Tibial nerve (tissue), 4 donors: Measurements from ENCODE around the gene TTC7B. TPM values are rescaled to one million over a fixed set of nuclear protein-coding genes. Genes with fewer than 3 reads are reported as not detected.

Source experiments
- DNase-seq, 2 donors: peaks; one replicate each; pipeline ENCODE4 v3.0.0-alpha.2; 2019; ENCODE audit warnings: low spot score in 2 of 2
- H3K27ac ChIP-seq, 4 donors: fragments of 200-600 bp; sonication (generic) in 3 of 4; one replicate each; pipeline ENCODE4 v1.5.1; 2017 to 2019; ENCODE audit warnings: mild to moderate bottlenecking in 1 of 4
- H3K27me3 ChIP-seq, 2 donors: fragments of 200-600 bp; sonication (generic) in 1 of 2; one replicate each; pipeline versions ENCODE4 v1.5.1 to v1.6.0; 2017 to 2019
- H3K36me3 ChIP-seq, 3 donors: fragments of 200-600 bp; sonication (generic); one replicate each; pipeline ENCODE4 v1.5.1; 2018 to 2019
- H3K4me1 ChIP-seq, 4 donors: fragments of 200-600 bp; sonication (generic) in 3 of 4; one replicate each; pipeline ENCODE4 v1.5.1; 2017 to 2019
- H3K4me3 ChIP-seq, 4 donors: fragments of 200-600 bp; sonication (generic) in 3 of 4; one replicate each; pipeline ENCODE4 v1.5.1; 2017 to 2019; ENCODE audit warnings: mild to moderate bottlenecking in 1 of 4, moderate library complexity in 1 of 4
- H3K9me3 ChIP-seq, 4 donors: fragments of 200-600 bp; sonication (generic) in 3 of 4; one replicate each; pipeline ENCODE4 v1.5.1; 2017 to 2019
- CTCF ChIP-seq, 5 experiments: fragments of 200-600 bp in 3 of 5; fragments of 450-650 bp in 2 of 5; sonication (generic) in 3 of 5; IDR thresholded peaks; one replicate each; pipeline ENCODE4 v1.5.1; 2016 to 2019; ENCODE audit warnings: antibody characterized with exemption in 5 of 5, mild to moderate bottlenecking in 3 of 5, moderate library complexity in 2 of 5
- EP300 ChIP-seq, 2 donors: sonication (generic); formaldehyde crosslinking; IDR thresholded peaks; one replicate each; pipeline ENCODE4 v1.6.1; 2017; ENCODE audit warnings: antibody characterized with exemption in 2 of 2, mild to moderate bottlenecking in 1 of 2
- POLR2A ChIP-seq, 2 donors: fragments of 450-650 bp; IDR thresholded peaks; one replicate each; pipeline ENCODE4 v1.6.1; 2017; ENCODE audit warnings: antibody characterized with exemption in 2 of 2, mild to moderate bottlenecking in 2 of 2, moderate library complexity in 2 of 2
- WGBS, 2 donors: methylation state at CpG; one replicate each; pipeline ENCODE4 v1.1.5; 2018; 5-methylcytosine and 5-hydroxymethylcytosine counted together
- total RNA-seq, 4 donors: library from RNA; depleted of rRNA; stranded (reverse); fragments of >200 nt; gene quantifications; one replicate each; pipeline ENCODE4 v1.1.0, GENCODE V29; 2016

TTC7B gene
- total RNA-seq, 4 donors from 2014 or later, result 25.9 to 44.1 (median 34.4) TPM

GRCh38 chr14:90743826-90744225, 72.4 kb downstream of the TTC7B start:
- H3K27me3 ChIP-seq, result no peaks in the 10 kb centered on the region
- peaks cover 0 to 8% (median 0%) of the 10 kb centered on the region in 4 donors for H3K4me1 ChIP-seq
- H3K27ac ChIP-seq, result no peak overlapping the region
- WGBS, 2 donors, result 94 to 96% methylated on average over 10 of the region's 10 CpGs
- no peak overlapping the region for H3K4me3 ChIP-seq
- peaks cover 0 to 16% (median 0%) of the 10 kb centered on the region in 3 donors for H3K36me3 ChIP-seq
- TF ChIP-seq EP300 (IDR thresholded peaks at IDR 0.05) (no peak), POLR2A (IDR thresholded peaks at IDR 0.05) (no peak), CTCF (IDR thresholded peaks at IDR 0.05) (no peak)
- no peak for DNase-seq
- H3K9me3 ChIP-seq, result peaks cover 0 to 11% (median 0%) of the 10 kb centered on the region in 4 donors

DNA sequence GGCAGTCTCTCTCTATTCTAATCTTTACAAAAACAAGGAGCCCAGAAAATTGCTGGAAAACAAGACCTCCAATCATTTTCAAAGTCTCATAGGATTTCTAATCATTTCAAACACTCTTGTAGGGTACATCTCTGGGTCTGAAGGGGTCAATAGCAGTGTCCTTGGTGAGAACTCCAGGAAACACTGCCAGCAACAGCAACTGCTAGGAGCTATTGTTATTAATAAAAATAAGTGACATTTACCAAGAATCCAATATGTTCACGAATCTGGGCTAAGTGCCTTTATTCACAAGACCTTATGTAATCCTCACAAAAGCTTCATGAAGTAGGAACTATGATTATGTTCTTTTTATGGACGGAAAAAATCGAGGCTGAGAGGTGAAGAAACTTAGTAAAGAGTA, 72.8 kb downstream of the TTC7B start:
- no peak for TF ChIP-seq CTCF (IDR thresholded peaks at IDR 0.05)
- 34 to 40% methylated on average over 3 of the region's 3 CpGs for WGBS, 2 donors
- peaks cover 0 to 10% (median 0%) of the 10 kb centered on the region in 4 donors for H3K9me3 ChIP-seq
- H3K4me1 ChIP-seq, result peaks cover 0 to 8% (median 0%) of the 10 kb centered on the region in 4 donors
- H3K27ac ChIP-seq, result no peak overlapping the region
- H3K27me3 ChIP-seq, result no peaks in the 10 kb centered on the region
- no peak overlapping the region for H3K4me3 ChIP-seq
- DNase-seq, result no peak
- peaks cover 0 to 16% (median 0%) of the 10 kb centered on the region in 3 donors for H3K36me3 ChIP-seq

DNA sequence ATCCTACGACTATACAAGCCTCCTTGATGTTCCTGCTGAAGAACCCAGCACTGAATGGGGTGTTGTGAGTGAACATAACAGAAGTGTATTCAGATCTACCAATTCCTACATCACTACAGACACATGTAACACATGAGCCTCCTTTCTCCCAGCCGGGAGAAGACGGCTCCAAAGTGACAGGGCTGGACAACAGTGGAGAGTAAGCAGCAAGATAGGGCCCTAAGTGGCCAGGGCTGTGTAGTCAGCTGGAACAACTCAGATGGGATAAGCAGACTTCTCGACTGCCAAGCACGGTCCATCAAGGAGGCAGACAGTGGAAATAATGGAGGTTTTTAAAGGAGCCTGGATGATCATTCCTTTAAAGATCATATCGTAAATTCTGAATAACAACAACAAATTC, 73.5 kb downstream of the TTC7B start:
- Histone ChIP-seq H3K27me3 (no peaks in the 10 kb centered on the region), H3K4me1 (peaks cover 0 to 8% (median 0%) of the 10 kb centered on the region in 4 donors), H3K4me3 (no peak overlapping the region), H3K27ac (no peak overlapping the region), H3K36me3 (peaks cover 0 to 16% (median 0%) of the 10 kb centered on the region in 3 donors), H3K9me3 (peaks cover 0 to 5% (median 0%) of the 10 kb centered on the region in 4 donors)
- no peak for DNase-seq
- WGBS, 2 donors, result 59 to 71% methylated on average over 6 of the region's 6 CpGs
- no peak for TF ChIP-seq EP300 (IDR thresholded peaks at IDR 0.05)
- no peak for TF ChIP-seq CTCF (IDR thresholded peaks at IDR 0.05)
- no peak for TF ChIP-seq POLR2A (IDR thresholded peaks at IDR 0.05)

- WGBS, 2 donors, result 96 to 99% methylated on average over 2 of the region's 2 CpGs
- no peak overlapping the region for H3K4me3 ChIP-seq
- DNase-seq, result no peak
- H3K27me3 ChIP-seq, result no peaks in the 10 kb centered on the region
- peaks cover 0 to 8% (median 0%) of the 10 kb centered on the region in 4 donors for H3K4me1 ChIP-seq
- TF ChIP-seq POLR2A (IDR thresholded peaks at IDR 0.05) (no peak), EP300 (IDR thresholded peaks at IDR 0.05) (no peak), CTCF (IDR thresholded peaks at IDR 0.05) (no peak)
- H3K36me3 ChIP-seq, result peaks cover 0 to 16% (median 0%) of the 10 kb centered on the region in 3 donors
- no peak overlapping the region for H3K27ac ChIP-seq
- peaks cover 0 to under 1% (median 0%) of the 10 kb centered on the region in 4 donors for H3K9me3 ChIP-seq
Observed at GRCh38 chr14:90742252-90742651, 74.0 kb downstream of the TTC7B start.

- H3K4me1 ChIP-seq, result peaks cover 0 to 8% (median 0%) of the 10 kb centered on the region in 4 donors
- no peak for DNase-seq
- TF ChIP-seq POLR2A (IDR thresholded peaks at IDR 0.05), result no peak
- H3K27ac ChIP-seq, result no peak overlapping the region
- WGBS, 2 donors, result 93 to 97% methylated on average over 2 of the region's 2 CpGs
- no peak overlapping the region for H3K4me3 ChIP-seq
- peaks cover 0 to 16% (median 0%) of the 10 kb centered on the region in 3 donors for H3K36me3 ChIP-seq
- no peaks in the 10 kb centered on the region for H3K27me3 ChIP-seq
- no peaks in the 10 kb centered on the region for H3K9me3 ChIP-seq
Observed at GRCh38 chr14:90741682-90741946, 74.6 kb downstream of the TTC7B start.
